Astrocyte of the cerebellum (primary cell): ENCODE measurements around the gene DDAH2.

ENCODE experiments used
- DNase-seq: peaks from one replicate; pipeline ENCODE4 v3.0.0-alpha.2; 2011; ENCODE audit warnings: low read depth
- H3K4me3 ChIP-seq: 2 replicates; pipeline ENCODE4 v1.5.1; 2011; ENCODE audit warnings: mild to moderate bottlenecking, low read depth, low read length, moderate library complexity
- CTCF ChIP-seq: IDR thresholded peaks from 2 replicates; pipeline ENCODE4 v1.5.1; 2012; ENCODE audit warnings: low read length, low read depth, moderate library complexity, mild to moderate bottlenecking; ENCODE audit errors: missing control alignments
- in situ Hi-C: cut with HindIII; loops from 2 replicates; pipeline ENCODE4 v1.10.0; 2017; ENCODE audit warnings: low sequenced_read_pairs

DDAH2 gene

DNA sequence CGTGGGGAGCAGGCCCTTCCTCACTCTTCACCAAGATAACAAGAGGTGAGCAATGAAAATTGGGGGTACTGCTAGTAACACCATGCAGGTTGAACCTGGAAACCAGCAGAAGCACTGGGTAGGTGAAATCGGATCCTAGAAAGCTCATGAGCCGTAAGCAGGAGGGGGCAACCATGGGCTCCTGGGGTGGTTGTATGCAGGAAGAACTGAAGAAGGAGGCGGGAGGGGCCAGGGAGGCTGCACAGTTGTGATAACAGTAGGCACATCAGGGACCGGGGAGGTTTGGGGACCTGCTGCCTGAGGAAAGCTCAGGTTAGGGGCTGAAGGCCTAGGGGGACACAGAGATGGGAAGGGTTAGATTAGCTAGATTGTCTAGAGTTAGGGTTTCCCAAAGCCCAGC is 42.6 kb downstream of the DDAH2 start:
- no peak for TF ChIP-seq CTCF
- H3K4me3 ChIP-seq: no peak overlapping the region
- in situ Hi-C loops: no loop called here
- no peak for DNase-seq

GRCh38 chr6:31683591-31683990 is 45.5 kb downstream of the DDAH2 start:
- H3K4me3 ChIP-seq: no peak overlapping the region
- DNase-seq: no peak
- no peak for TF ChIP-seq CTCF
- in situ Hi-C loops: no loop called here

- in situ Hi-C loops: no loop called here
- H3K4me3 ChIP-seq: peak overlapping the region; percentile 45
- TF ChIP-seq CTCF: peak; percentile 15
- no peak for DNase-seq
These were observed 47.9 kb downstream of the DDAH2 start for GRCh38 chr6:31681135-31681671.

GRCh38 chr6:31680226-31681134 is 48.6 kb downstream of the DDAH2 start, which contains the start of gene LY6G5C:
LY6G5C (minus strand) TSS chr6:31681067; CDS start chr6:31680373, 694 bp downstream.
- H3K4me3 ChIP-seq: peak within 1 kb of the TSS; percentile 45
- in situ Hi-C loops: no loop called here
- DNase-seq: peak; percentile 84
- TF ChIP-seq CTCF: peak; percentile 60

DNA sequence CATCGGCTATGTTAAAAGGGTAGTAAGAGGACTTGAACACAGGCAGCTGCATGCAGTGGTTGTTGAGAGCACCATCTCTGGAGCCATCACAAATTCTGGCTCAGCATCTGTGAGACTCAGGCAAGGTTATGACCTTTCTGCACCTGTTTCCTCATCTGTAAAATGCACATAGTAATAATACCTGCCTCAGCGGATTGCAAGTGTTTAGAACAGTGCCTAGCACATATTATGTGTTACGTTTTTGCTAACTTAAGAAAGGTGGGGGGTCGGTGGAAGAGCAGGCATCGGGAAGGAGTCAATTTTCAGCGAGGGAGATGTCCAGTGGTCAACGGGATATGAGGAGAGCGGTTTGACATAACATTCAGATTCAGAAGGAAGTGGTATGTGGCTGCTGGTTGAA is 51.1 kb downstream of the DDAH2 start:
- in situ Hi-C loops: no loop called here
- no peak for DNase-seq
- TF ChIP-seq CTCF: no peak
- H3K4me3 ChIP-seq: no peak overlapping the region
